ENCODE data around the gene TMEM200A.

TMEM200A gene

DNA sequence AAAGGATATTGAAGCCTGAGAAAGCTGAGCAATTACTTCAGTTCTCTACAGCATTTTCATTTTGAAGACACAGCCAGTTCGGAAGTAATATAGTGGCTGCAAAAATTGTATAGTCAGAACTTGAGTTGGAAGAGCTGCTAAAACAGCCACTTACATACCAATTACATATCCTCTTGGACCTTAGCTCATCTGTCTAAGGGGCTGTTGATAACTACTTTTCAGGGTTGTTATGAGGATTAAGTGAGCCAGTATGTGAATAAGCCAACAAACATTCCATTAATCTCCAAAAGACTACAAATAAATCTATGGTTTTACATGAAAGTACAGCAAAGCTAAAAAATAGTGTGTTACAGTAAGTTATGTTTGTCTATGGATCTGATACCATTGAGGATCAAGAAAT lies 59.7 kb downstream of the TMEM200A start:
- DNase-seq (ENCODE audit: low read depth): no peak

GRCh38 chr6:130426066-130426721 lies 60.4 kb downstream of the TMEM200A start:
- no peak for DNase-seq (ENCODE audit: low read depth)

- no peak for DNase-seq (ENCODE audit: low read depth)
These were observed 65.6 kb downstream of the TMEM200A start for GRCh38 chr6:130431346-130431852.

DNA sequence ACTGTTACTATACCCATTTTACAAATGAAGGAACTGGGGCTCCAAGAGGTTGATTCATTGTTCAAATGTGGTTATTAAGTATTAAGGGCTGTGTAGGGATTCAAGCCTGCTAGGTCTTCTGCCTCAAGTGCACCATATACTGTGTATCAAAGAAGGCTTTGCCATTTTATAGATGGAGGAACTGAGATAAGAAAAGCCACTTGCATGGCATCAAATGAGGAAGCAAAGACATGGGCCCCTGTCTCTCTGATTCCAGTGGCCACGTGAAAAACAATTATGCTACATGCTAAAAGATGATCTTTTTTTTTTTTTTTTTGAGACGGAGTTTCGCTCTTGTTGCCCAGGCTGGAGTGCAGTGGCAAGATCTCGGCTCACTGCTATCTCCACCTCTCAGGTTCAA lies 67.0 kb downstream of the TMEM200A start:
- no peak for DNase-seq (ENCODE audit: low read depth)

DNA sequence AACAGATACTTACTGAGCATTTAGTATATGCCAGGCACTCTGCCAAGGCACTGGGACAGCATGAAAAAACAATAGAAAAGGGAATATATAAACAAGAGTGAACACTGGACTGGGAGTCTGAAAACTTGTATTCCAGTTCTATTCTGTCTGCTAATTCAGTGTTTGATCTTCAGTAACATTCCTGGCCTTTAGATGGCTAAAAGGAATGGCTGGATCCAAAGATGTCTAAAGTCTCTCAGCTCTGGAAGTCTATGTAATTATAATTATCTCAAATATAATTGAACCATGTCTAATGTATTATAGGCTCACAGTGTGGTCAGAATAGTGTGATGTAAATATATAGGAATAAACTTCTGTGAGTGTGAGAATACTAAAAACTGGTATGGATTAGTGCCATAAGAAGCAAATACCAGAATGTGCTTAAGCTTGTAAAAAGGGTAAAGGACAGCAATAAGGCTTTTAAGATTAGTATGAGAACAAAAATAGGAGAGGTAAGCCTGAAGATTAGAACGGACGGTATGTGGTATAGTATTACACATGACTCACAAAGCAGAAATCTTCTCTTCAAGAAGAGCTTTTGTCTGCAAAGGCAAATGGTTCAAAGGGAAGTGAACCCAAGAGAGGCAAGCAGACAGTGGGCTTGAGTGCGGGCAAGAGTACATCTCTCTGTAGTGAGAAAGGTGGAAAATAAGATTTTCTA lies 68.5 kb downstream of the TMEM200A start:
- DNase-seq (ENCODE audit: low read depth): peak; percentile 40

- no peak for DNase-seq (ENCODE audit: low read depth)
These were observed 69.4 kb downstream of the TMEM200A start for GRCh38 chr6:130435181-130435580.

- no peak for DNase-seq (ENCODE audit: low read depth)
These were observed 72.1 kb downstream of the TMEM200A start for GRCh38 chr6:130437961-130438360.

DNA sequence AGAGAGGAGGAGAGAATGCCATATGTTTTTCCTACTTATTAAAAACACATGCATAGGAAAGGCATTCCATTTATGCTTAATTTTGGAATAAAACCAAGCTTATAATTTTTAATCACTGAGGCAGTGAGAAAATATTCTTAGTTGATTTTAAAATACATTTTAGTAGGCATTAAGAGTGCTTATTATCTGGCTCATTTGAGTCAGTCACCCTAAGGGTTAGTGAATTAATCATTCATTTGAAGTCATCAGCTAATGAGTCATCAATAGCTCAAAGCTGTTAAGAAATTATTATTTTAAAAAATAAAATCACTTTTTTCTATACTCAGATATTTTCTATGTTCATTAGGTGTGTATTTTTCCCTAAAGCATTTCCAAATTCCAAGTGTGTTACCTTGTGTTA lies 81.6 kb downstream of the TMEM200A start:
- no peak for DNase-seq (ENCODE audit: low read depth)

DNA sequence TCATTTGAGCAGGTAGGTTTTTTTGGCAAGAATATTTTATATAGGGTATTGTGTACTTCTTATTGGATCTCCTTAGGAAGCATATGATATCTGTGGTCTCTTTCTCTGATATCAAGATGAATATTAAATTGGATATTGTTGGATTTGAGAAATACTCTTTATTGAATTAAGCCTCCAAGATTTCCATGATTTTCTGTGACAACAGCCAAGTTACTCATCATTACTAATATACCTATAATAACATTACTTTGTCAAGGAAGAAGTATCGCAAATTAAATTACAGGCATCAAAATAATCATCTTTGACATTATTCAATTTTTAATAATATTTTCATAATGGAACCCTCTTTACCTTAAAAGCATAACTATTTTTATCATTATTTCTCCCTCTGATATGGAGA lies 86.5 kb downstream of the TMEM200A start:
- DNase-seq (ENCODE audit: low read depth): no peak

DNA sequence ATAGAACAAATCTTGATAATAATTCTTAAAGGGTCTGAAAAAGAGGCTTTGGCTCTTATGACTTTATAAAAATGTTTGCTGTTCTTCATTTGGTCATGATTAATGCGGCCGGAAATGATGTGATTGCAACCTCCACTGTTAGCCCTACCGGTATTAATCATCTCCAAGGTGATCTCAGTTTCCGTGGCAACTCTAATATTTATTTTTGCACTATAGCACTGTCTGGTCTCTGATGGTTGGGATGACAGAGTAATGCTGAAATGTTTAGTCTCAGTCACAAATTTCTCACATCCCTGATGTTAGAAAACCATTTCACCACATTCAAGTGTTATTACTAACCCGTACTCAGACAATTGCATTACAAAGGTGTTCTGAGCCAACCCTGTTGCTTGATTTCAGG lies 87.4 kb downstream of the TMEM200A start:
- DNase-seq (ENCODE audit: low read depth): no peak

DNA sequence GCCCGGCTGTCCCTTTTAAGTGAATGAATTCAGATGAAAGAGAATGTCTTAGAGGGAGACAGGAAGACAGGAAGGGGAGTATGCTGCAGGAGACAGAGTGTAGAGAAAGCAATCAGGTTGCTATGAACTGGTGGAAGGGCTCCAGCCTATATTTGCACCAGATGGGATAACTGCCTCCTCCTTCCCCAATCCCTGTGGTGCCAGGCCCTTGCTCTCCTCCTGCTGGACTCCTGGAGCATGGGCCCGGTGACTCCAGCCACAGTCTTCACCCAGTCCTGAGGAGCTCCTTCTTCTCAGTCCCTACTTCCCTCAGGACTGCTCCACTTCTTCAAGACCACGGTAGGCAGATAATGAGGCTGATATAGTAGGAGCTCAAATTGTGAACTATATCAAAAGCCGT lies 91.8 kb downstream of the TMEM200A start:
- DNase-seq (ENCODE audit: low read depth): no peak

DNA sequence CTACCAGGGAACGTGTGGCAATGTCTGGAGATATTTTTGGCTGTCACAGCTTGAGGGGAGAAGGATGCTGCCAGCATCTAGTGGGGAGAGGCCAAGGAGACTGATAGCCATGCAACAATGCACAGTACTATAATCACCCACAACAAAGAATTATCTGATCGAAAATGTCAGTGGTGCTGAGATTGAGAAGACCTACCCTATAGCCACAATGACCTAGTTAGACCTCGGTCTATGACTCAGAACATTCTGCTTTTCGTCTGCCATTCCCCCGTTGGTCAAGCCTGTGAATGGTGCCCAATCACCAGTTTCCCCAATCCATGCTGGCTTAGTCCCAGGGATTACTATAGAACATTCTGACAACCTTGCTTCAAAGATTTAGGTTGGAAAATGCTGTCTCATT lies 93.5 kb downstream of the TMEM200A start:
- DNase-seq (ENCODE audit: low read depth): no peak

DNA sequence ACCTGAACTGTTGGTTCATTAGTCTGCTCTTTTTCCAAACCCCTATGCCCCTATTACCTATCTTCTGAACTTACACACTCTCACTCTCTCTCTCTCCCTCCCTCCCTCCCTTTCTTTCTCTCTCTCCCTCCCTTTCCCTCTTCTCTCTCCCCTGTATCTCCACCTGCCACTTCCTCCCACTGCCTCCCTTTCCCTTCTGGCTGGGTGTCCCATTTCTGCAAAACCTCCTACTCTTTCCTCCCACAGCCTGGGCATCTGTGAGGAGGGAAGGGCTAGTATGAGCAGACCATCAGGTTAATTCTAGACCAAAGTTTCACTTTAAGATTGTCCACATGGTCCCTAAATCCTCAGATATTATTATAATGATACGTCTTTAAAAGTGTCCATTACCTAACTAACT lies 95.1 kb downstream of the TMEM200A start:
- no peak for DNase-seq (ENCODE audit: low read depth)

DNA sequence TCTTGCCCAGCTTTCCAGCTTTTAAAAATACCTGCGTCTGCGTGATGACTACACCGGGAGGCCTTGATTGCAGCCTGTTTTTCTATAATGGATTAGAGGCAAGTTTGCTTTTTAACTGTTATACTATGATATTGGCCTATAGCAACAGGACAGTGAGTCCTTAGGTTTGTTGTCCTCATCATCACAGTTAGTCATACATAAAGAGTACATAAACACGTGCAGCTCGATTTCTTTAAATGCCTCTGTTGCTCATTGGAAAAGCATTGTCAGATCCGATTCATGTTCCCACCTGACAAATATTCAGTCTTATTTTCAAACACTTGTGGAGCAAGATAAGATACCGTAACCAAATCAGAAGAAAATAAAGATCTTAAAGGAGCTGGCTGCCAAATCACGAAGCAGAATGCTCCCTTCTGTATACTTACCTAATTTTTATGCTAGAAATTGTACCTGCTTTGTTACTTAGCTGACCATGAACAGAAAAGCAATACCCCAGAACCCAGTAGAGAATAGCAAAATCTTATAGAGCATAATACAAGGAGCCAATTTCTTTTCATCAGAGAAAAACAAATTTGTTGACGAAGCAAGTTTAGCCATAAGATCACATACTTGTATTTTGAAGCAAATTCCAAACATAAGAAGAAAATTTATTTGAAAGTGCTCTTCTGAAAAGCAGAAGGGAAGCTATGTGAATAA lies 100.4 kb downstream of the TMEM200A start:
- DNase-seq (ENCODE audit: low read depth): no peak

GRCh38 chr6:130466748-130467061 lies 100.9 kb downstream of the TMEM200A start:
- no peak for DNase-seq (ENCODE audit: low read depth)

DNA sequence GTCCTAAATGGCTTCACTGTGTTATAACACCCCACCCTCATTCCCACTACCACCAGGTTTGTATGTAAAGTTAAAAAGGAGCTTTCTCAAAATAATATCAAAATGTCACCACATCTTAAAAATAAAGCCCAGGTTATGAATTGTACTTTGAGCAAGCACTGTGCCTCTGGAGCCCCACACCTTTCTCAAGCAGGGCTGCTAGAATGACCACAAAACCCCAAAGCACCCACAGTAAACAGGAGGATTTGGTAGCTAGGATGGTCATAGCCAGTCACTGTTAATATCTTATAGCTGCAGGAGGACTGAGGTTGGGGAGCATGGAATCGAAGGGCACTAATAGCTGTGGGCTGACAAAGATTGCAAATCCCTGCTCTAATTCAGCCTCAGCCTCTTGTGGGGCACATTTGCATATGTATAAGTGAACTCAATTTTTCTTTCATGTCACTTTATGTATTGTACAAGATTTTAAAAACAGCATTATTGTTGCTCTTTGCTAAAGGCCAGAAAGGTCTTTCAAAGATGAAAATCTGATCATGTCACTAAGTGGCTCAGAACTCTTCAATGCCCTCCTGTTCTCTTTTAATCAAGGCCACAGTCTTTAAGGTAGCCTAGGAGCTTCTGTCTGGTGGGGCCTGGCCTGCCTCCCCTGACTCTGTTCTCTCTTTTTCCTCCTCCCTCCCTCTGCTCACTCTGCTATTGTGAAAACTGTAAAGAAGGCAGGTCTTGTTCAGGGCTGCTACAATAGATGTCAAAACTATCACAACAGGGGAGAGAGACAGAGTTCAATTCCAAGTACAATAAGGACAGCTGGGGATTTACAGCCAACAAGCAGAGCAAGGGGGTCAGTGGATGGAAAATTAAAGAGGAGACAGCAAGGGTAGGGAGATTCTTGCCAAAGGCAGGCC lies 101.6 kb downstream of the TMEM200A start:
- no peak for DNase-seq (ENCODE audit: low read depth)

DNA sequence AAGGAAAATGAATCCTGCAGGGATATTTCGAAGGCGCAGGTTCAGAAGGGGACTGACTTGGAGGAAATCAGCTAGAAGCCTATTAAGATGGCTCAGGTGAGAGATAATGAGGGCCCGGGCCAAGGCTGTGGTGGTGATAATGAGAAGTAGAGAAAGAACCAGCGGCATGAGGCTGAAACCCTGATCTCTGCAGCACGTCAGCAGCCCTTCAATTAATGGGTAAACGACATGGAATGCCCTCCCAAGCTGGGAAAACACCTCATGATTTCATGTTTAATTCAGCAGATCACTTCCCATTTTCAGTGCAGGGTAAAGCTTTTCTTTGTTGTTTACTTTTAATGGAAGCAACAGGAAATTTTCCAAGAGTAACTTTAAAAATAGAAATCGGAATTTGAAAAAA lies 104.9 kb downstream of the TMEM200A start:
- no peak for DNase-seq (ENCODE audit: low read depth)

GRCh38 chr6:130473886-130474285 lies 108.1 kb downstream of the TMEM200A start:
- peak; percentile 19 for DNase-seq (ENCODE audit: low read depth)

GRCh38 chr6:130482645-130483390 lies 117.0 kb downstream of the TMEM200A start:
- DNase-seq (ENCODE audit: low read depth): peak; percentile 82

DNA sequence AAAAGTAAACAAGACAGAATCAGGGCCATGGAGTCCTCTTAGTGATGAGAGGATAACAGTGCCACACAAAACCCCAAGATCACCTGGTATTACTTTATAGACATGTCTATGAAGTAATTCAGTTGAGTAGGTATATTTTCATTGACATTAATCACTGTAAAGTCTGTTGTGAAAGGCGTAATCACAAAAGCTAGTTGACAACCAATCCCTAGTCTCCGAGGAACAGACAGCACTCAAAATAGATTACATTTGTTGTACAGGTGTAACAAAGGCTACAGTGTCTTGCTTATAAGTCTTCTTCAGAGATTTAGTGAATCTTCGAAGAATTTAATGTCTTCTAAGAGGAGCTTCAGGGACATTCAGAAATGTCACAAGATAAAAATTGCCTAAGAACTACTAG lies 120.1 kb downstream of the TMEM200A start:
- no peak for DNase-seq (ENCODE audit: low read depth)

- no peak for DNase-seq (ENCODE audit: low read depth)
These were observed 120.6 kb downstream of the TMEM200A start for GRCh38 chr6:130486417-130486816.

GRCh38 chr6:130489514-130489913 lies 123.7 kb downstream of the TMEM200A start:
- no peak for DNase-seq (ENCODE audit: low read depth)

All from HS-27A (cell line).